A549 (cell line): ENCODE measurements around the gene GRIP2.

Experiments
- CEBPB ChIP-seq, 2 experiments: fragments of >200 bp in 1 of 2; sonication (Bioruptor Twin) in 1 of 2; formaldehyde crosslinking in 1 of 2; IDR thresholded peaks; 2 replicates each; pipeline ENCODE4 v1.6.1; 2012 to 2016
- CHD2 ChIP-seq: fragments of 150-350 bp; IDR thresholded peaks from 2 replicates; pipeline ENCODE4 v1.6.1; 2014; ENCODE audit warnings: low read length; ENCODE audit not compliant: partially characterized antibody
- CTCF ChIP-seq: fragments of >200 bp; sonication (Bioruptor Twin); formaldehyde crosslinking; IDR thresholded peaks from 3 replicates; pipeline ENCODE4 v1.5.1; 2016
- ELK1 ChIP-seq: fragments of 150-350 bp; IDR thresholded peaks from 2 replicates; pipeline ENCODE4 v1.6.1; 2014; ENCODE audit warnings: low read depth, mild to moderate bottlenecking, low read length
- JUN ChIP-seq, 2 experiments: fragments of >200 bp; sonication (Bioruptor Twin); formaldehyde crosslinking; IDR thresholded peaks; 2 replicates in 1 of 2; 3 replicates in 1 of 2; pipeline ENCODE4 v1.6.1; 2016 to 2017
- NR3C1 ChIP-seq: fragments of >200 bp; sonication (Bioruptor Twin); formaldehyde crosslinking; IDR thresholded peaks from 3 replicates; pipeline ENCODE4 v1.6.1; 2017
- POLR2A ChIP-seq: IDR thresholded peaks from 2 replicates; pipeline ENCODE4 v1.6.1; 2012; ENCODE audit warnings: mild to moderate bottlenecking, low read length
- REST ChIP-seq: fragments of 200-600 bp; sonication (generic); IDR thresholded peaks from 2 replicates; pipeline ENCODE4 v1.6.1; 2016; ENCODE audit warnings: antibody characterized with exemption, mild to moderate bottlenecking, moderate library complexity
- ZSCAN20 ChIP-seq: fragments of 250-450 bp; sonication (Bioruptor Pico); IDR thresholded peaks from 2 replicates; pipeline ENCODE4 v1.8.0; 2022; ENCODE audit warnings: mild to moderate bottlenecking, moderate library complexity

GRCh38 chr3:14470461-14470860 is 69.7 kb downstream of the GRIP2 start:
- no peak for TF ChIP-seq CTCF
- no peak for TF ChIP-seq ELK1
- no peak for TF ChIP-seq CHD2
- TF ChIP-seq POLR2A = no peak
- TF ChIP-seq NR3C1 = no peak
- TF ChIP-seq REST = no peak
- TF ChIP-seq ZSCAN20 = no peak
- TF ChIP-seq CEBPB (IDR thresholded peaks at IDR 0.05) = no peak
- TF ChIP-seq JUN (IDR thresholded peaks at IDR 0.05) = no peak
